GM21529 (cell line): ENCODE measurements around the gene MGAT1.
"Not testable (repeated sequence)": the region's sequence is repeated elsewhere in the genome, so short reads cannot be mapped to it uniquely, and the experiment has no call there.

Experiments used
- ATAC-seq: cut with Tn5 transposase; IDR thresholded peaks from one replicate; pipeline ENCODE4 v1.9.1; 2021; ENCODE audit not compliant: unreplicated experiment

Gene MGAT1

GRCh38 chr5:180786531-180787398, 15.8 kb downstream of the MGAT1 start:
- no peak for ATAC-seq

- no peak for ATAC-seq
Observed at GRCh38 chr5:180785794-180786221, 16.8 kb downstream of the MGAT1 start.

- ATAC-seq: no peak
Observed at GRCh38 chr5:180785121-180785781, 17.4 kb downstream of the MGAT1 start.

- peak; percentile 77 for ATAC-seq
Observed at GRCh38 chr5:180784497-180785097, 18.0 kb downstream of the MGAT1 start.

GRCh38 chr5:180783340-180784052, 19.1 kb downstream of the MGAT1 start:
- ATAC-seq: no peak

GRCh38 chr5:180782748-180783147, 19.9 kb downstream of the MGAT1 start:
- no peak for ATAC-seq

- ATAC-seq: not testable (repeated sequence)
Observed at GRCh38 chr5:180781900-180782326, 20.7 kb downstream of the MGAT1 start.

GRCh38 chr5:180779985-180780610, 22.5 kb downstream of the MGAT1 start:
- no peak for ATAC-seq

GRCh38 chr5:180777475-180777874, 25.1 kb downstream of the MGAT1 start:
- no peak for ATAC-seq

- ATAC-seq: no peak
Observed at GRCh38 chr5:180776376-180776775, 26.2 kb downstream of the MGAT1 start.

- no peak for ATAC-seq
Observed at GRCh38 chr5:180775624-180776023, 27.0 kb downstream of the MGAT1 start.

- no peak for ATAC-seq
Observed at GRCh38 chr5:180771839-180772238, 30.8 kb downstream of the MGAT1 start.

GRCh38 chr5:180769821-180770220, 32.8 kb downstream of the MGAT1 start:
- ATAC-seq: no peak

- ATAC-seq: no peak
Observed at GRCh38 chr5:180755601-180756000, 47.0 kb downstream of the MGAT1 start.

GRCh38 chr5:180744253-180744652, 58.4 kb downstream of the MGAT1 start:
- no peak for ATAC-seq

- ATAC-seq: no peak
Observed at GRCh38 chr5:180742727-180743126, 59.9 kb downstream of the MGAT1 start.

GRCh38 chr5:180740953-180741352, 61.7 kb downstream of the MGAT1 start:
- ATAC-seq: not testable (repeated sequence)

GRCh38 chr5:180739958-180740357, 62.6 kb downstream of the MGAT1 start, which contains the start of gene OR2Y1:
Gene OR2Y1 (minus strand): TSS chr5:180740058. CDS start chr5:180740058, 0 bp downstream.
- ATAC-seq: no peak

- ATAC-seq: no peak
Observed at GRCh38 chr5:180739271-180739670, 63.3 kb downstream of the MGAT1 start.

- no peak for ATAC-seq
Observed at GRCh38 chr5:180736536-180736935, 66.1 kb downstream of the MGAT1 start.
